CD4-positive, alpha-beta T cell treated with Interleukin-2 at 100 ng/mL for 4 hours (primary cell): ENCODE measurements around the gene FLT1.

Experiments used
- DNase-seq: peaks from one replicate; pipeline ENCODE4 v3.0.0-alpha.2; 2020; ENCODE audit warnings: low spot score

FLT1 gene

GRCh38 chr13:28385362-28385761 lies 109.6 kb downstream of the FLT1 start:
- DNase-seq: no peak

- DNase-seq: no peak
Observed at GRCh38 chr13:28384789-28385188, 110.1 kb downstream of the FLT1 start.

GRCh38 chr13:28380319-28380718 lies 114.6 kb downstream of the FLT1 start:
- DNase-seq: no peak

DNA sequence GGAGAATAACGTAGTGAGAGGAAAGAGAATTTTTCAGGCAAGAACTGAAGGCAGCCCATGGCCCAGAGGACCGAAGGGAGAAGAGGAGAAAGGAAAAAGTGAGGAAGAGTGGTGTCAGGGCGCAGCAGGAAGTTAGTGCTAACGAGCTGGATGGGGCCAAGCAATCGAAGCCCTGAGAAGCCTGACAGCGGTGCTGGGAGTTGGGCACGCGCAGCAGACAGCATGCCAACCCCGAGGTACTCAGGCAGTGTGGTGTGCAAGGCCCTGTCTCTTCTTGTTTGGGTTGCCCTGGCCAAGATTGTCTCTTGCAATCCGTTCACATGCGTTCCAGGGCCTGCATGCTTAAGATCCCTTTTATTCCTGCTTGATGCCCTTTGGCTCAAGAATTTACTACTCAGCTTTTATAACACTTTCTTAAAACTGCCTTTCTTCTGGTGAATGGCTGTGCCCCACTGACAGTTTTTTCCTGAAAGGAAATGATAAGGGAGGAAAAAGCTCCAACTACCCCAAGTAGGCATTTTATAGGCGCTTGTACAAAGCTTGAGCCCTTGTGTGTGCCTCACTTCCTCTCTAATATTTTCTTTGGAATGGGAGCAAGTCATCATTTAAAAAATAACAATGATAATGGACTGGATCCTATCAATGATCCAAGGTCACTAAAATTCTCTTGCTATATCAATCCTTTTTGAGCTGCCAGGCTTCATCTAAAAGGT lies 115.4 kb downstream of the FLT1 start:
- no peak for DNase-seq

DNA sequence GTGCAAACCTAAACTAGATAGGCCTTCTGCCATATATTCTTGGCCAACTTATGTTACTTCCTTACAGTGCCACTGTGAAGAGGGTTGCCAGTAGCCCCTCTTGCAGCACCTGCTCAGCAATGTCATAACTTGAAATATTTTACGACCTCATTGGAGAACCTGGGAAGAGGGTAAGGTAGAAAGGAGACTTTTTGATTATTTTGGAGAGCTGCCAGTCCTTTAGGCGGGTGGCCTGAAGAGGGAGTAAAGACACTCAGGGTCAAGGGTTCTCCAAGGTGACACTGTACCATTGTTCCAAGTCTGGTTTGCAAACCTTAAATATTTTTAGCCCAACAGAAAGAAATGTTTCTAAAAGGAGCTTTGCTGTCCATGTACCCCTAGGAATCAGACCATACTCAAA lies 118.3 kb downstream of the FLT1 start:
- DNase-seq: no peak

GRCh38 chr13:28375250-28375930 lies 119.5 kb downstream of the FLT1 start:
- DNase-seq: no peak

- DNase-seq: no peak
Observed at GRCh38 chr13:28373810-28374209, 121.1 kb downstream of the FLT1 start.

DNA sequence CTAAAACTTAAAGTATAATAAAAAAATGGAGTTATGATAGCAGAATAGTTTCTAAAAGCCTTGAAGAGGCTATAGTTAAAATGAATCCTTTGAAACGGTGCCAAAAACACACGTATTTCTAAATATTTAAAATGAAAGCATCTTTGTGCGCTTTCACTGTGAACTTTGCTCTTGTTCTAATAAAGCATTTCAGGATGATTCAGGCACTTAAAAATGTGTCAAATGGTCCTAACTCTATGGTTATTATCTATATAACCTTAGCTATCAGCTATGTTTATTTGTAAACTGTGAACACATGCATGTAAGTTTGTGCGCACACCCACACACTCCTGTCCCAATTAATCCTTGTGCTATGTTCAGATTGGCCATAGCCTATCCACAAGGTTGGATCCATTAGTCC lies 124.5 kb downstream of the FLT1 start:
- DNase-seq: no peak

DNA sequence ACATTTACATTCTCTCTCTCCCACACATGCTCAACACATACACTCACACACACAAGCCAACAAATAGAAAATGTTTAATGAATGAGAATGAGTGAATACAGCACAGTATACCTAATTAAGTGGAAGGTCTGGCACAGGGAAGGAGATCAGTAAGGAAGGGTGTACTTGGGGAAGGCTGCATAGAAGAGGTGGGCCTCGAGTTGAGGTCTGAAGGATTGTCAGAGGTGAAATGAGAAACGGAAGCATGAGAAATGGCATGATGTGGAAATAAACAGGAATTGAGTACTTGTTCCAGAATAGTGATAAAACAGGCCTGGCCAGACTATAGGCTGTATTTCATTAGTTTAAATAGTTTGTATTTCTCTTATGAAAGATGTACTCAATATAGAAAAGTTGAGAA lies 136.2 kb downstream of the FLT1 start:
- no peak for DNase-seq

GRCh38 chr13:28357911-28358433 lies 137.0 kb downstream of the FLT1 start:
- no peak for DNase-seq

- no peak for DNase-seq
Observed at GRCh38 chr13:28357247-28357825, 137.6 kb downstream of the FLT1 start.

DNA sequence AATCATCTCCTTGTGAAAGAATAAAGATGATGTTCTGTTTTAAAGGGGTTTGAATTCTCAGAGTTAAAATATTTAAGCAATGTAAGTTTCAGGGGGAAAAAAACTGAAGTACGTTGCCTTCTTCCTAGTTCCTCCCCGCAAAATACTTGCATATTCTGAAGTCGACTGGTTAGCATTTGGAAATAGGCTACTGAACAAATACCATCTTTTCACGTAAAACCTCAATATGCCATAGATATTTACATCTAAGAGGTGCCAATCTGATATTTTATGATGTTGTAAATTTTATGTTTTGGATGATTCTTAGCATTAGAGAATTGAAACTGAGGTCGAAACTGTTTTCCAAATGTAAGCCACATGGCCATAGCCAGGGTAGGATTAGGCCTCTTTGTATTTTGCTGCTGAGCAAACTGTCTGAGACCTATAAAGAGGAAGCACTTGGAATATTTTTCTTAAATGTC lies 138.3 kb downstream of the FLT1 start:
- no peak for DNase-seq

- DNase-seq: no peak
Observed at GRCh38 chr13:28355822-28356371, 139.0 kb downstream of the FLT1 start.

- no peak for DNase-seq
Observed at GRCh38 chr13:28355046-28355821, 139.7 kb downstream of the FLT1 start.

GRCh38 chr13:28353679-28354078 lies 141.2 kb downstream of the FLT1 start:
- DNase-seq: no peak

- DNase-seq: no peak
Observed at GRCh38 chr13:28349907-28350654, 144.8 kb downstream of the FLT1 start.

- no peak for DNase-seq
Observed at GRCh38 chr13:28349371-28349770, 145.6 kb downstream of the FLT1 start.

DNA sequence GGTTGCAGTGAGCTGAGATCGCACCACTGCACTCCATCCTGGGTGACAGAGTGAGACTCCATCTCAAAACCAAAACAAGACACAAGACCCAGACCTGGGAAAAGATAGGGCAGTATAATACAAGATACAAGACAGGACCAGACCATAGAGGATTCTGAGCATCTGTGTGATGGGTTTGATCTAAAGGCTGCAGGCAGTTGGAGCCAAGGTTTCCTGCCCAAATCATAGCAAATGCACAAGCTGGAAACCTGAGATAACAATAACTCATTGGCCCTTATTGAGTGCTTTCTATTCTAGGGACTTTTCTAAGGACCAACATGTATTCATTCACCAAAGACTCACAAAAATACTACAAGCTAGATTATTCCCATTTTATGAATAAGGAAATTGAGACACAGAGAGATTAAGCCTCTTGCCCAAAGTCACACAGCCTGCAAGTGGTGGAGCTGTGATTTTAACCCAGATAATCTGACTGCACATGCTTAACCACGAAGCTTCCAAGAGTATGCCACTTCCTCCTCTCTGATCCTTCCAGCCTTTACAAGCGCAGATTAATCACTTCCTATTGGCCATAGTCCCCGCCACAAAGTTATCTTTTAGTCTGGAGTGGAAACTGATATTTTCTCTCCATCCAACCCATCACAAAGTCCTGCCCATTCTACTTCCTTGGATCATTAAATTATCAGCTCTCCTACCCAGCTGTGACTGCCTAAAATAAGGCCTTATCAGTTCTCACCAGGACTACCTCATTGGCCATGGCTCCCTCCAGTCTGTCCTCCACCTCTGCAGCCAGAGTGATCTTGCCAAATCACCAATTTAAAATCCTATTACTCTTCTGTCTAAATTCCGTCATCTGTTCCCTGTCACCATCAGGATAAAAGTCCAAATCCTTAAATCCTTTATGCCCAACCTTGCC lies 147.2 kb downstream of the FLT1 start:
- DNase-seq: no peak

DNA sequence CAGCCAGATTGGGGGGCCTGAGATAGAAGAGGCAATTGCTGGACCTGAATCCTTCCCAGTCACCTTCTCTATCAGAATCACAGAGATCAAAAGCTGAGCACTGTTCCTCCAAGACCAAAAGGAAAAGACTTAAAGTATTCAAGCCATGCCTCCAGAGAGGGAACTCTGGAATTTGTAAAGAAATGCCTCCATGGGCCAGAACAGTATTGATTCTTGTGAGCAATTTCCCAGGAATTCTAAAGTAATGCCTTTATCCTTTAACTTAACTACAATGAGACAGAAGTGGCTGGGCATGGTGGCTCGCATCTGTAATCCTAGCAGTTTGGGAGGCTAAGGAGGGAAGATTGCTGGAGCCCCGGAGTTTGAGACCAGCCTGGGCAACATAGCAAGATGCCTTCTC lies 148.8 kb downstream of the FLT1 start:
- no peak for DNase-seq

DNA sequence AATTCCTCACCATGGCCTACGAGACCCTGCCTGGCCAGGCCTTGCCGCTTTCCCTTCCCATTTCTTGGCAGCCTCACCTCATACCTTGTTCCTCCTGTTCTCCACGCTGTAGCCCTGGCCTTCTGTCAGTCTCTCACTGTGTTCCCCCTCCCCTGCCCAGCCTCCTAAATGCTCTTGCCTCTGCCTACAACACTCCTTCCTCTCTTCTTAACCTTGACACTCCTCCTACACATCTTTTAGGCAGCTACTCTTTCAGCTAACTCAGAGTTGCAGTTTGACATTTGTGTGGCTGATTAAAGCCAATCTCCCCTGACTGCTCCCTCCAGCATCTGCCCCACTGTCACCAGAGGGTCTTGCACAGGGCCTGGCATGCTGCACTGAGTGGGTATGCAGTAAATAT lies 150.8 kb downstream of the FLT1 start:
- no peak for DNase-seq
